Putamen (tissue), 1 donor: ENCODE results near the gene CDCA5.

Source experiments
- DNase-seq: peaks from one replicate; pipeline ENCODE4 v3.0.0-alpha.2; 2016; ENCODE audit warnings: low spot score

CDCA5 gene

GRCh38 chr11:65072631-65072966 lies 11.2 kb downstream of the CDCA5 start:
- DNase-seq: no peak

- DNase-seq: no peak
Measured at GRCh38 chr11:65071907-65072630, 11.8 kb downstream of the CDCA5 start.

GRCh38 chr11:65069217-65069616 lies 14.6 kb downstream of the CDCA5 start:
- no peak for DNase-seq

- no peak for DNase-seq
Measured at GRCh38 chr11:65067446-65067845, 16.4 kb downstream of the CDCA5 start.

- no peak for DNase-seq
Measured at GRCh38 chr11:65066805-65067291, 17.0 kb downstream of the CDCA5 start.

- DNase-seq: no peak
Measured at GRCh38 chr11:65066315-65066714, 17.5 kb downstream of the CDCA5 start.

GRCh38 chr11:65065851-65066250 lies 18.0 kb downstream of the CDCA5 start:
- DNase-seq: no peak

- no peak for DNase-seq
Measured at GRCh38 chr11:65064847-65065240, 19.0 kb downstream of the CDCA5 start.

GRCh38 chr11:65063532-65063931 lies 20.3 kb downstream of the CDCA5 start:
- no peak for DNase-seq

- DNase-seq: no peak
Measured at GRCh38 chr11:65060913-65061408, 22.9 kb downstream of the CDCA5 start.

GRCh38 chr11:65059959-65060824 lies 23.6 kb downstream of the CDCA5 start:
- DNase-seq: no peak

GRCh38 chr11:65059523-65059922 lies 24.3 kb downstream of the CDCA5 start:
- no peak for DNase-seq

- no peak for DNase-seq
Measured at GRCh38 chr11:65058419-65059054, 25.3 kb downstream of the CDCA5 start, which contains the start of gene NAALADL1. Gene NAALADL1, minus strand, starts transcription at chr11:65058553. Its CDS starts 32 bp downstream, at chr11:65058521.

- no peak for DNase-seq
Measured at GRCh38 chr11:65058012-65058411, 25.8 kb downstream of the CDCA5 start.

- no peak for DNase-seq
Measured at GRCh38 chr11:65057526-65057925, 26.3 kb downstream of the CDCA5 start.

GRCh38 chr11:65056999-65057398 lies 26.8 kb downstream of the CDCA5 start:
- no peak for DNase-seq

- no peak for DNase-seq
Measured at GRCh38 chr11:65055538-65055937, 28.3 kb downstream of the CDCA5 start.

GRCh38 chr11:65053827-65054508 lies 29.9 kb downstream of the CDCA5 start:
- DNase-seq: no peak

GRCh38 chr11:65051398-65051858 lies 32.4 kb downstream of the CDCA5 start:
- no peak for DNase-seq

GRCh38 chr11:65047581-65048422 lies 36.0 kb downstream of the CDCA5 start:
- DNase-seq: no peak

- DNase-seq: no peak
Measured at GRCh38 chr11:65045728-65046127, 38.1 kb downstream of the CDCA5 start.
